Measurements from ENCODE around the gene ZNF443.

The ZNF443 gene

GRCh38 chr19:12484371-12485051 lies 43.7 kb upstream of the ZNF443 start, which contains the start of gene ZNF709:
ZNF709 (minus strand) TSS chr19:12484816; CDS start chr19:12484657, 159 bp downstream.
- Histone ChIP-seq H2BK120ac (ENCODE audit: insufficient read depth, low read length, poor library complexity) (peak within 1 kb of the TSS; percentile 38), H2AK5ac (ENCODE audit: low read length) (no peak within 1 kb of the TSS), H3K27ac (ENCODE audit: low read depth, low read length) (no peak within 1 kb of the TSS), H3K79me2 (ENCODE audit: control insufficient read depth, insufficient read depth, low read length, poor library complexity) (peaks cover 4% of the 10 kb centered on the region), H3K36me3 (ENCODE audit: control insufficient read depth in 1 of 2, insufficient read depth in 2 of 2, low read length in 2 of 2) (no peaks in the 10 kb centered on the region), H2BK5ac (ENCODE audit: low read depth, low read length, poor library complexity) (no peak within 1 kb of the TSS), H3K14ac (ENCODE audit: low read length) (peak within 1 kb of the TSS; percentile 86), H3K4me2 (ENCODE audit: low read length) (peak within 1 kb of the TSS; percentile 98), H2AFZ (ENCODE audit: insufficient read depth, low read length, poor library complexity) (peak within 1 kb of the TSS; percentile 96), H3K79me1 (ENCODE audit: low read length) (peaks cover 8% of the 10 kb centered on the region), H3K27me3 (ENCODE audit: insufficient read depth, low read length) (no peaks in the 10 kb centered on the region), H3K23ac (ENCODE audit: low read length) (no peak within 1 kb of the TSS), H3K9ac (ENCODE audit: low read length) (peak within 1 kb of the TSS; percentile 83), H3K9me3 (ENCODE audit: insufficient read depth, low read depth, low read length) (no peaks in the 10 kb centered on the region), H4K12ac (ENCODE audit: low read depth, low read length) (peak within 1 kb of the TSS; percentile 67), H3K4me1 (ENCODE audit: control insufficient read depth in 1 of 2, insufficient read depth in 2 of 2, low read length in 2 of 2) (peaks cover 4 to 7% of the 10 kb centered on the region in 2 experiments), H3K18ac (ENCODE audit: low read length) (peak within 1 kb of the TSS; percentile 76), H2BK12ac (ENCODE audit: low read length) (no peak within 1 kb of the TSS), H4K91ac (ENCODE audit: low read depth, low read length) (peak within 1 kb of the TSS; percentile 19), H3K4me3 (ENCODE audit: low read depth, low read length) (peak within 1 kb of the TSS; percentile 86), H3K4ac (ENCODE audit: low read depth, low read length) (peak within 1 kb of the TSS; percentile 16), H4K8ac (ENCODE audit: low read depth, low read length) (peak within 1 kb of the TSS; percentile 81)
- WGBS (ENCODE audit: extremely low coverage, insufficient coverage, insufficient read length), result no CpG with 5 or more reads among the region's 53 CpGs
- DNase-seq, result peak; percentile 75 to 92

- no CpG with 5 or more reads among the region's 13 CpGs for WGBS (ENCODE audit: extremely low coverage, insufficient coverage, insufficient read length)
Measured at GRCh38 chr19:12484011-12484370, 43.2 kb upstream of the ZNF443 start.

GRCh38 chr19:12482509-12482886 lies 41.7 kb upstream of the ZNF443 start:
- Histone ChIP-seq H2BK120ac (ENCODE audit: insufficient read depth, low read length, poor library complexity) (no peak overlapping the region), H2BK5ac (ENCODE audit: low read depth, low read length, poor library complexity) (no peak overlapping the region), H3K27me3 (ENCODE audit: insufficient read depth, low read length) (no peaks in the 10 kb centered on the region), H4K12ac (ENCODE audit: low read depth, low read length) (no peak overlapping the region), H3K79me1 (ENCODE audit: low read length) (peaks cover 8% of the 10 kb centered on the region), H3K4ac (ENCODE audit: low read depth, low read length) (no peak overlapping the region), H3K4me3 (ENCODE audit: low read depth, low read length) (no peak overlapping the region), H3K36me3 (ENCODE audit: control insufficient read depth in 1 of 2, insufficient read depth in 2 of 2, low read length in 2 of 2) (no peaks in the 10 kb centered on the region), H3K18ac (ENCODE audit: low read length) (no peak overlapping the region), H3K4me1 (ENCODE audit: control insufficient read depth in 1 of 2, insufficient read depth in 2 of 2, low read length in 2 of 2) (peaks cover 4 to 7% of the 10 kb centered on the region in 2 experiments), H3K23ac (ENCODE audit: low read length) (peak overlapping the region; percentile 58), H3K9ac (ENCODE audit: low read length) (no peak overlapping the region), H3K27ac (ENCODE audit: low read depth, low read length) (no peak overlapping the region), H2AK5ac (ENCODE audit: low read length) (no peak overlapping the region), H3K9me3 (ENCODE audit: insufficient read depth, low read depth, low read length) (no peaks in the 10 kb centered on the region), H3K79me2 (ENCODE audit: control insufficient read depth, insufficient read depth, low read length, poor library complexity) (peaks cover 4% of the 10 kb centered on the region), H2AFZ (ENCODE audit: insufficient read depth, low read length, poor library complexity) (no peak overlapping the region), H4K91ac (ENCODE audit: low read depth, low read length) (no peak overlapping the region), H3K4me2 (ENCODE audit: low read length) (no peak overlapping the region), H4K8ac (ENCODE audit: low read depth, low read length) (no peak overlapping the region), H3K14ac (ENCODE audit: low read length) (no peak overlapping the region), H2BK12ac (ENCODE audit: low read length) (no peak overlapping the region)
- no CpG with 5 or more reads among the region's 2 CpGs for WGBS (ENCODE audit: extremely low coverage, insufficient coverage, insufficient read length)
- no peak for DNase-seq

More at GRCh38 chr19:12484011-12484370, 43.2 kb upstream of the ZNF443 start:
- no peaks in the 10 kb centered on the region for H3K36me3 ChIP-seq (ENCODE audit: control insufficient read depth in 1 of 2, insufficient read depth in 2 of 2, low read length in 2 of 2)
- peaks cover 8% of the 10 kb centered on the region for H3K79me1 ChIP-seq (ENCODE audit: low read length)
- H2BK120ac ChIP-seq (ENCODE audit: insufficient read depth, low read length, poor library complexity), result peak overlapping the region; percentile 27
- H2AK5ac ChIP-seq (ENCODE audit: low read length), result no peak overlapping the region
- H2BK5ac ChIP-seq (ENCODE audit: low read depth, low read length, poor library complexity), result no peak overlapping the region
- peaks cover 4 to 7% of the 10 kb centered on the region in 2 experiments for H3K4me1 ChIP-seq (ENCODE audit: control insufficient read depth in 1 of 2, insufficient read depth in 2 of 2, low read length in 2 of 2)
- peak overlapping the region; percentile 67 for H4K12ac ChIP-seq (ENCODE audit: low read depth, low read length)
- peak overlapping the region; percentile 79 for H2AFZ ChIP-seq (ENCODE audit: insufficient read depth, low read length, poor library complexity)
- H3K18ac ChIP-seq (ENCODE audit: low read length), result peak overlapping the region; percentile 76
- peak overlapping the region; percentile 19 for H4K91ac ChIP-seq (ENCODE audit: low read depth, low read length)
- no peak overlapping the region for H3K23ac ChIP-seq (ENCODE audit: low read length)
- no peaks in the 10 kb centered on the region for H3K27me3 ChIP-seq (ENCODE audit: insufficient read depth, low read length)
- H3K9ac ChIP-seq (ENCODE audit: low read length), result peak overlapping the region; percentile 83
- H2BK12ac ChIP-seq (ENCODE audit: low read length), result no peak overlapping the region
- peaks cover 4% of the 10 kb centered on the region for H3K79me2 ChIP-seq (ENCODE audit: control insufficient read depth, insufficient read depth, low read length, poor library complexity)
- peak overlapping the region; percentile 86 for H3K14ac ChIP-seq (ENCODE audit: low read length)
- no peak for DNase-seq
- H3K9me3 ChIP-seq (ENCODE audit: insufficient read depth, low read depth, low read length), result no peaks in the 10 kb centered on the region
- H3K27ac ChIP-seq (ENCODE audit: low read depth, low read length), result no peak overlapping the region
- H3K4me3 ChIP-seq (ENCODE audit: low read depth, low read length), result peak overlapping the region; percentile 86
- H3K4ac ChIP-seq (ENCODE audit: low read depth, low read length), result peak overlapping the region; percentile 16
- H4K8ac ChIP-seq (ENCODE audit: low read depth, low read length), result peak overlapping the region; percentile 20
- H3K4me2 ChIP-seq (ENCODE audit: low read length), result peak overlapping the region; percentile 98

GRCh38 chr19:12481781-12482508 lies 41.1 kb upstream of the ZNF443 start:
- peaks cover 8% of the 10 kb centered on the region for H3K79me1 ChIP-seq (ENCODE audit: low read length)
- H3K18ac ChIP-seq (ENCODE audit: low read length), result no peak overlapping the region
- no peak overlapping the region for H3K23ac ChIP-seq (ENCODE audit: low read length)
- H3K27me3 ChIP-seq (ENCODE audit: insufficient read depth, low read length), result no peaks in the 10 kb centered on the region
- no peaks in the 10 kb centered on the region for H3K36me3 ChIP-seq (ENCODE audit: control insufficient read depth in 1 of 2, insufficient read depth in 2 of 2, low read length in 2 of 2)
- H2AFZ ChIP-seq (ENCODE audit: insufficient read depth, low read length, poor library complexity), result no peak overlapping the region
- no peak overlapping the region for H3K27ac ChIP-seq (ENCODE audit: low read depth, low read length)
- H3K14ac ChIP-seq (ENCODE audit: low read length), result no peak overlapping the region
- no peak overlapping the region for H4K8ac ChIP-seq (ENCODE audit: low read depth, low read length)
- H2BK12ac ChIP-seq (ENCODE audit: low read length), result no peak overlapping the region
- H3K79me2 ChIP-seq (ENCODE audit: control insufficient read depth, insufficient read depth, low read length, poor library complexity), result peaks cover 4% of the 10 kb centered on the region
- H3K4ac ChIP-seq (ENCODE audit: low read depth, low read length), result no peak overlapping the region
- no peak overlapping the region for H3K9ac ChIP-seq (ENCODE audit: low read length)
- peaks cover 4 to 7% of the 10 kb centered on the region in 2 experiments for H3K4me1 ChIP-seq (ENCODE audit: control insufficient read depth in 1 of 2, insufficient read depth in 2 of 2, low read length in 2 of 2)
- H2BK5ac ChIP-seq (ENCODE audit: low read depth, low read length, poor library complexity), result no peak overlapping the region
- no peak overlapping the region for H2AK5ac ChIP-seq (ENCODE audit: low read length)
- no CpG with 5 or more reads among the region's 4 CpGs for WGBS (ENCODE audit: extremely low coverage, insufficient coverage, insufficient read length)
- H4K91ac ChIP-seq (ENCODE audit: low read depth, low read length), result no peak overlapping the region
- no peak overlapping the region for H2BK120ac ChIP-seq (ENCODE audit: insufficient read depth, low read length, poor library complexity)
- H3K4me3 ChIP-seq (ENCODE audit: low read depth, low read length), result no peak overlapping the region
- no peak overlapping the region for H3K4me2 ChIP-seq (ENCODE audit: low read length)
- no peaks in the 10 kb centered on the region for H3K9me3 ChIP-seq (ENCODE audit: insufficient read depth, low read depth, low read length)
- no peak overlapping the region for H4K12ac ChIP-seq (ENCODE audit: low read depth, low read length)
- DNase-seq, result no peak
